Measurements from ENCODE around the gene TUBB3.
"Not testable (repeated sequence)": the region's sequence is repeated elsewhere in the genome, so short reads cannot be mapped to it uniquely, and the experiment has no call there.

Gene TUBB3

DNA sequence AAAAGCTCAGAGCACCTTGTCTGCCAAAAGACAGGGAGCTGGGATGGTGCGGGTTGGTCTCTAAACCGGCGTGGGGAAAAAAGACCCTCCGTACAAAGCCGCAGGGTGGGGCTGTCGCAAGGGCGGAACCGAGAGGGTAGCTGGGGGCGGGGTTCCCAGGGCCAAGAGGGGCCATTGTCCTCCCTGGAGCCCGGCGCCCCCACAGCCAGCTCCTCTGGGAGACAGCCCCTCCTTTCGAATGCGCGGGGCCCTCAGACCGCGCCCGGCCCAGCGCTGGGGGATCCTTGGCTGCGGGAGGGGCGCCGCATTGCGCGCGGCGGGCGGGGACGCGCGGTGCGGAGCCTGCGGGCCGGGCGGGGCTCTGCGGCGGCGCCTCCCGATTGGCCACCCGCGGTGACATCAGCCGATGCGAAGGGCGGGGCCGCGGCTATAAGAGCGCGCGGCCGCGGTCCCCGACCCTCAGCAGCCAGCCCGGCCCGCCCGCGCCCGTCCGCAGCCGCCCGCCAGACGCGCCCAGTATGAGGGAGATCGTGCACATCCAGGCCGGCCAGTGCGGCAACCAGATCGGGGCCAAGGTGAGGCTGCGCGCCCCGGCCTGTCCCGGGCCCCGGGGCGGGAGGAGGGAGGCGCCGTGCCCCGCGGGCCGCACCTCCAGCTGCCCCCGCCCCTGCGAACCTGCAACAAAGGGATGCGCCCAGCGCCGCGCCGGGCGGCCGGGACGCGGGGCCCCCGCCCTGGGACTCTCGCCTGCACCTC, at the start of gene TUBB3:
TSS of gene TUBB3 (plus strand) at position 459 of the 756 bp plus-strand sequence. CDS start at position 519, 60 bp downstream.
- Histone ChIP-seq H3K4me3 (ENCODE audit: low read depth in 1 of 2, low read length in 1 of 2) (peak within 1 kb of the TSS; percentile 57 to 61), H3K27ac (no peak within 1 kb of the TSS), H3K4me1 (ENCODE audit: control insufficient read depth in 1 of 2, insufficient read depth in 1 of 2, low read depth in 1 of 2, low read length in 1 of 2) (peaks cover 20 to 37% of the 10 kb centered on the region in 2 experiments), H3K9me3 (no peaks in the 10 kb centered on the region), H3K36me3 (no peaks in the 10 kb centered on the region), H3K27me3 (peaks cover 100% of the 10 kb centered on the region)
- TF ChIP-seq CTCF (IDR thresholded peaks at IDR 0.05), result no peak

- H3K4me3 ChIP-seq (ENCODE audit: low read depth in 1 of 2, low read length in 1 of 2), result peak overlapping the region; percentile 89 to 99
- peak overlapping the region; percentile 98 for H3K27ac ChIP-seq
- no peaks in the 10 kb centered on the region for H3K9me3 ChIP-seq
- TF ChIP-seq CTCF (IDR thresholded peaks at IDR 0.05), result peak; percentile 16
- H3K4me1 ChIP-seq (ENCODE audit: control insufficient read depth in 1 of 2, insufficient read depth in 1 of 2, low read depth in 1 of 2, low read length in 1 of 2), result peaks cover 13 to 21% of the 10 kb centered on the region in 2 experiments
- peaks cover 22% of the 10 kb centered on the region for H3K36me3 ChIP-seq
- no peaks in the 10 kb centered on the region for H3K27me3 ChIP-seq
These were observed 49.0 kb upstream of the TUBB3 start for GRCh38 chr16:89873972-89874689.

DNA sequence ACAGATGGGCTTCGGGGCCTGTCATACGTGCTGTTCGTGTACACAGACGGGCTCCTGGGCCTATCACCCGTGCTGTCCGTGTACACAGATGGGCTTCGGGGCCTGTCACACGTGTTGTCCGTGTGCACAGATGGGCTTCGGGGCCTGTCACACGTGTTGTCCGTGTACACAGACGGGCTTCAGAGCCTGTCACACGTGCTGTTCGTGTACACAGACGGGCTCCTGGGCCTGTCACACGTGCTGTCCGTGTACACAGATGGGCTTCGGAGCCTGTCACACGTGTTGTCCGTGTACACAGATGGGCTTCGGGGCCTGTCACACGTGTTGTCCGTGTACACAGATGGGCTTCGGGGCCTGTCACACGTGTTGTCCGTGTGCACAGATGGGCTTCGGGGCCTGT, 44.0 kb upstream of the TUBB3 start:
- H3K27ac ChIP-seq; H3K4me1 ChIP-seq (ENCODE audit: control insufficient read depth in 1 of 2, insufficient read depth in 1 of 2, low read depth in 1 of 2, low read length in 1 of 2); H3K9me3 ChIP-seq; H3K4me3 ChIP-seq (ENCODE audit: low read depth in 1 of 2, low read length in 1 of 2); H3K27me3 ChIP-seq: not testable (repeated sequence)
- H3K36me3 ChIP-seq, result peaks cover 70% of the 10 kb centered on the region

GRCh38 chr16:89880477-89881367, 42.4 kb upstream of the TUBB3 start:
- TF ChIP-seq CTCF (IDR thresholded peaks at IDR 0.05), result no peak

DNA sequence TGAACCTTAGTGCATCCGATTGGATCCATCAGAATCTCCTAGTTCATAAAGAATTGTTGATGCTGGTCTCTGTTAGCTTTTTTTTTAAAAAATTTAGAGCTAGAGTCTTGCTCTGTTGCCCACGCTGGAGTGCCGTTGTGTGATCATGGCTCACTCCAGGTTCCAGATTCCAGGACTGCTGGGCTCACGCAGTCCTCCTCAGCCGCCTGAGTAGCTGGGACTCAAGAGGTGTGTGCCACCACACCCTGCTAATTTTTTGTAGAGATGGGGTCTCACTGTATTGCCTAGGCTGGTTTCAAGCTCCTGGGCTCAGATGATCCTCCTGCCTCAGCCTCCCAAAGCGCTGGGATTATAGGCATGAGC, 41.8 kb upstream of the TUBB3 start:
- no peak for TF ChIP-seq CTCF (IDR thresholded peaks at IDR 0.05)
- peaks cover 79% of the 10 kb centered on the region for H3K36me3 ChIP-seq
- no peaks in the 10 kb centered on the region for H3K27me3 ChIP-seq
- H3K9me3 ChIP-seq, result no peaks in the 10 kb centered on the region
- no peak overlapping the region for H3K27ac ChIP-seq
- H3K4me3 ChIP-seq (ENCODE audit: low read depth in 1 of 2, low read length in 1 of 2), result no peak overlapping the region
- H3K4me1 ChIP-seq (ENCODE audit: control insufficient read depth in 1 of 2, insufficient read depth in 1 of 2, low read depth in 1 of 2, low read length in 1 of 2), result no peaks in the 10 kb centered on the region

More at GRCh38 chr16:89880477-89881367, 42.4 kb upstream of the TUBB3 start:
- Histone ChIP-seq H3K36me3 (peaks cover 79% of the 10 kb centered on the region), H3K4me1 (ENCODE audit: control insufficient read depth in 1 of 2, insufficient read depth in 1 of 2, low read depth in 1 of 2, low read length in 1 of 2) (no peaks in the 10 kb centered on the region), H3K9me3 (no peaks in the 10 kb centered on the region), H3K27ac (no peak overlapping the region), H3K27me3 (no peaks in the 10 kb centered on the region), H3K4me3 (ENCODE audit: low read depth in 1 of 2, low read length in 1 of 2) (no peak overlapping the region)

All from neutrophil (primary cell).